ENCODE results near the gene ITGB8. TPM values are rescaled to one million over a fixed set of nuclear protein-coding genes. Genes with fewer than 3 reads are reported as not detected.

ITGB8 gene
- polyA plus RNA-seq, 1 donor from 2014 or later, result 12.2 TPM

Small RNA genes lying within 50 kb of the gene (small RNA-seq; reads per million reads assigned to genes)
- 0 reads per million in 3 experiments for gene RF00275

Other genes starting within 250 kb of the ITGB8 start
- 0.20 and 0.22 TPM in 2 replicates for gene MACC1, start 113.5 kb upstream of the ITGB8 start, polyA plus RNA-seq